GM21381 (cell line): ENCODE measurements around the gene MYO15A.

Experiments
- ATAC-seq: cut with Tn5 transposase; IDR thresholded peaks from one replicate; pipeline ENCODE4 v1.9.1; 2021; ENCODE audit warnings: mild to moderate bottlenecking, moderate library complexity; ENCODE audit not compliant: unreplicated experiment

The MYO15A gene

DNA sequence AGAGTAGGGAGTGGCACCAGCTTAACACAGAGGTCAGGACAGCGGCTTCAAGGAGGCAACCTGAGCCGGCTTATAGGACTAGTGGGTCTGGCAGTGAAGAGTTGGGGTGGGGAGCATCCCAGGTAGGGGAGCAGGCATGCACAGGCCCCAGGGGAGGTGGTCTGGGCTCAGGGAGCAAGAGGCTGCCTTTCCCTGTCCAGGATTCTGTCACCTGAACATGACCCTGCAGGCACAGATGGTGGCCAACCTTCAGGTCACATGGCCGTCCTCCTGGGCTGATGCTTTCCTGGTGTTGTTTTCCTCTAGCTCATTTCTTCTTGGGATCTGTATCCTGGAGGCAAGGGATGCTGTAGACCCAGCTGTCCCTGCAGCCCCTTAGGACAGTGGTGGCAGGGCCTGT, 3.5 kb upstream of the MYO15A start:
- no peak for ATAC-seq

DNA sequence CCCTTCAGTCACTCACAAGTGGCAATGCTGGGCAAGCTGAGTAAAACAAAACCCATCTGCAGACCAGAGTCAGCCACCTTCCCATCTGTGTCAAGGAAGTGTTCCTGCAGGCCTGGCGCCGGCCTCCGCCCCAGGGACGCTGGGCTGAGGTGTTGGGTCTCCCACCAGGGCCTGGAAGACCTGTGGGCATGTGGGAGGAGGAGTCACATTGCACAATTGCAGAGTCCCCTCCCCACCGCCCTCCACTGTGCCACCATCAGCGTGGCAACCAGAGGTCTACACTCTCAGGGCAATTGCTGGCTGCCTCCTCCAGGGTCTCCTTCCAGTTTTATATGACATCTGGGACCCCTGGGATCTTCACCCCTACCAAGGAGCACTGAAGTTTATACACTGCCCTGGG, 3.0 kb upstream of the MYO15A start:
- no peak for ATAC-seq

DNA sequence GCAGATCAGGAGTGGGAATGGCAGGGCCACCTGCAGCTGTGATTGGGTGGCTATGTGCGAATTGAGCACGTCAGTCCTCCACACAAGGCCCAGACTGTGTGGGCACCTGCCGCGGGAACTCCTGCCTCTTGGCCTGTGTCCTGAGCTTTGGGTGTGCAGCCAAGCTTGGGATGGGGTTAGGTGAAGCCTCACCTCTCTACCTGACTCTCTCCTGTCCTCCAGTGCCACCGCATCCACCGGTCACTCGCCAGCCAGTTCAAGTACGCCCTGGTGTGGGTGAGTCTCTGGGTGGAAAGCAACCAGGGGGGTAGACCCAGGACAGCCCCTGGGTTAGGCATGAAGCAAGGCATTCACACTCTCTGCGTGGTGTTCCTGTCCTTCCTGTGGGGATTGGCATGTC, 2.3 kb upstream of the MYO15A start:
- ATAC-seq = no peak

DNA sequence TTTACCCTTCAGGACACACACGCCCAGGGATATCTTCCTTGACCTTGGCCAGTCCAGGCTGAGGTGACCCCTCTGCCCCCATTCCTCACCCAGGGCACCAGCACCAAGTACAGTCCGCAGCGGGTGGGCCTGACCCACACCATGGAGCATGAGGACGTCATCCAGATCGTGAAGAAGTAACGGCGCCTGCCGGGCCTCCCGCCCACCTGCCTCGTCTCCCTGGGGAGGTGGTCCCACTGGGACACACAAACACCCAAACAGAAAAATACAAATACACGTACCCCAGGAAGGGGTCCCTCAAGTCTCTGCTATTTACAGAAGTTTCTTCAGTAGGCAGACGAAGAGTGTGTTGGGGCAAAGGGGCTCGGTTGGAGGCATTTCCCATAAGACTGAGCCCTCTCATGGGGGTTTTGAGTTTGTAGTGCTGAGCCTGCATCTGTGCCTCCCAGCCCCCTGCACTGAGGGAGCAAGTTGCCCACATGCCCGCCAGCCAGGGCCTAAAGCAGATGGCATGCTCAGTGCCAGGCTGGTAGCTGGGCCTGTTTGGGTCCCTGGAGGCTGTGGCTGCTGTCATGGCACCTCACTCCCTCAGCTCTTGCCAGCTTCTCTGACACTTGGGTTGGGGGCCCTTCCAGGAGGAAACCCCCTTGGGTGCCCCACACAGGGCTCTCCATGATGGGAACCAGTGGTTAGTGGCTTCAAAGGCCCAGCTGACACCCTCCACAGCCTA, 1.3 kb upstream of the MYO15A start:
- no peak for ATAC-seq

DNA sequence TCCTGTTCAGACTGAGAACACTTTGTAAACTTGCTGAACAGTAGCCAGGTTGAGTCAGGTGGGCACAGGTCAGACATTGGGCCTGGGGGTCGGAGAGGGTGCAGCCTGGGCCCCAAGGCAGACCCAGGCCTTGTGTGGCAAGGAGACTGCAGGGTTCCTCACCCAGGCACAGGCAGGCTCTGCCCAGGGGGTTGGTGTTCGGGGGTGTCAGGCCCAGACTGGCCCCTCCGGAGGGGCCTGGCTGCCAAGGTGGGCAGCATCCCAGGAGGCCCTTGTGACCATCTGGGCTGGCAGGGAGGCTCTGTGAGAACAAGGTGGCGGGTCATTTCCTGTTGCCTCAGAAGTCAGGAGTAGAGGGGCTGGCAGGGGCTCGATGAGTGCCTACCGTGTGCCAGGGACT, 585 bp upstream of the MYO15A start:
- no peak for ATAC-seq

DNA sequence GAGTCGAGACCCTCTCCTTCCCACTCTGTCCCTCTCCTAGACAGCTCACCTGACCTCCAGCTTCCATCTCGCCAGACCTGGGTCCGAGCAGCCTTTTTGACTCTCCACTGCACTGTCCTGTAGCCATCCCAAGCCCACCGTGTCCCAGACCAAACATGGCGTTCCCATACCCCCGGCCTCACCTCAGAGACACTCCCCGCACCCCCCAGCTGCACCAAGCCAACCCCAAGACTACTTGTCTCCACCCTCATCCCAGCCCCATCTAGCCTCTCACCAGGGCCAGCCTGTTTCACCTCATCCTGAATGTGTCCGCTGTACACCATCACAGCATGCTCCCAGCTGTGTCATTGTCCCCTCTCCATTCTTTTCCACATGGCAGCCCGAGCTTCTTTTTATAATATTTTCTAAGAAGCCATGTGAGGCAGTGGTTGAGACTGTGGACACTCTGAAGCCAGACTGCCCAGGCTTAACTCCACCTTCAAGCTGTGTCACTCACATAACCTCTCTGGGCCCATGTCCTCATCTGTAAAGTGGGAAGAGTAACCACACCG, 1.5 kb downstream of the MYO15A start:
- no peak for ATAC-seq

DNA sequence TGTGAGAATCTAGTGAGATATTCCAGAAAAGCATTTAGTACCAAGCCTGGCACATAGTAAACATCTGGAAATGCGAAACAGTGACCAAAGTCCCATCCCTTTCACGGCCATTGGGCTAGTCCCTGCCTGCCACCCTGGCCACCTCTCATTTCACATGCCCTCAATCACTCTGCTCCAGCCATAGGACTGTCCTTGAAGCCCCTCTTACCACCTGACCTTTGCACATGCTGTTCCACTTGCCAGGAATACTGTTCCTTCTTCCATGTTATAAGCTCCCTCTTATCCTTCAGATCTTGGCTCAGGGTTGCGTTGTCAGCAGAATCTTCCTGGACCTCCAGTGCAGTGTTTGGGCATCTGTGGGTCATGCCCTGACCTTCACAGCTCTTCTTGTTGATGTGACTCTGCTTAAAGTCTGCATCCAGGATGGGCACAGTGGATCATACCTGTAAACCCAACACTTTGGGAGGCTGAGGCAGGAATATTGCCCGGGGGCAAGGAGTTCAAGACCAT, 2.1 kb downstream of the MYO15A start:
- ATAC-seq = no peak

DNA sequence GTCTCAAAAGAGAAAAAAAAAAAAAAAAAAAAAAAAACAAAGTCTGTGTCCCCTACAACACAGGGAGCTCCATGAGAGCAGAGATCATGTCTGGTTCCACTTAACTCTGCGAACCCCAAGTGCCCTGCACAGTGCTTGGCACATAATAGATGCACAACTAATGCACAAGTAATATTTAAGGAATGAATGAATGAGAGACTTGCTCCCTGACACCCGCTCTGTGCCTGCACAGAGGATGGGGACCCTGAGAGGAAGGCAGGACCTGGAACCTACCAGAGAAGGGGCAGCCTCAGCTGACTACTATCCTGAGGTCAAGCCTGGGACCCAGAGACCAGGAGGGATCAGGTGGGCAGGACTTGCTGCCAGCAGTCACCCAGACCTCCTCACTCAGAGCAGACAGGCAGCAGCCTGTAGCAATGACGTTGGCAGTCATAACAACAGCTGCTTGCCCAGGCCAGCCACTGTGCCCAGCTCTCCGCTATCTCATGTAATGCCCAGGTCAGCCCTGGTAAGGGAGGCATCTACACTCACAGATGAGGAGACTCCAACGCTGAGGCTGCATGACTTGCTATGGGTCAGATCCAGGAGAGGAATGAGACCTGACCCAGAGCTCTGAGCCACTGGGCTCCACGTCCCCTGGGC, 2.9 kb downstream of the MYO15A start:
- ATAC-seq = no peak

DNA sequence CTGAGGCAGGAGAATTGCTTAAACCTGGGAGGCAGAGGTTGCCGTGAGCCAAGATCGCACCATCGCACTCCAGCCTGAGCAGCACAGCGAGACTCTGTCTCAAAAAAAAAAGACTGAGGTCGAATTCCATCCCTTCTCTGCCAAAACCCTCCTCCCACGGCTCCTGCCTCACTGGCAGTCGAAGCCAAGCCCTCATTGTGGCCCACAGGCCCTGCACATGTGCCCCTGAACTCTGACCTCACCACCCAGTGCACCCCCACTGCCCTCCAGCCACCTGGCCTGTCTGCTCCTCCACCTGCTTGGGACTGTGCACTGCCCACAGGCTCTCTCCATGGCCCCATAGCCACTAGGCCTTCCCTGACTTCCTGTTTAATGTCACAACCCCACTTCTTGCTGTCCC, 7.0 kb downstream of the MYO15A start:
- ATAC-seq = no peak

DNA sequence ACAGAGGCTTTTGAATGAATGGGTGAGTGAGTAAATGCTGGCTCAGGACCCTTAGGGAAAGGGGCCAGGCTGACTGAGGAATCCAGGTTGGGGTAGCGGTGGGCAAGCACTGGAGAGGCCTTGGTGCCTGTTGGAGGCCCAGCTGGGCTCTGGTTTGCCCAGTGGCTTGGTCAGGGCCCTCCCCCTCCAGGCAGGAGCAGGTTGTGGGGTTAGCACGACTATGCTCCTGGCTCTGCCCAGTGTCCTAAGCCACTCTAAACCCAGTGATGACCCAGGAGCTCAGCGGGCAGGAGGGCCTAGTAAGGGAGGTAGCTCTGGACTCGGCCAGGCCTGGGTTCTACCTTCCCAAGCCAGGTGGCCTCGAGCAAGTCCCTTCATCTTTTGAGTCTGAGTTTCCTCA, 7.5 kb downstream of the MYO15A start:
- no peak for ATAC-seq

DNA sequence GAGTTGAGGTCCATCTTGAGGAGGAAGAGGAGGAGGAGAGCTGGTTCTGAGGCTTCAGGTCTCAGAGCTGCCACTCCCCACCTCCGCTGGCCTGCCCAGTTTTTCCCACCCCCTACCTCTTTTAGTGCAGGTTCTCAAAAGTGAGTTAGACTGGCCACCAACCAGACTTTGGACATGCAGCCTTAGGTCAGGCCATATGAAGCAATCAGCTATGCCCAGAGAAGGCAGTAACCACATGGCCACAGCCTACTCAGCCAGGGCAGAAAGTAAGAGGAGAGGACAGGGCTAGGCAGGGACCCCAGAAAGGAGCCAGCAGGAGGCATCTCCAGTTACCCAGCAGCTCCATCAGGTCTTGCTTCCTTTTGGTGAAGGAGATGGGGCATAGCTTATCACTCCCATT, 9.0 kb downstream of the MYO15A start:
- ATAC-seq = no peak

DNA sequence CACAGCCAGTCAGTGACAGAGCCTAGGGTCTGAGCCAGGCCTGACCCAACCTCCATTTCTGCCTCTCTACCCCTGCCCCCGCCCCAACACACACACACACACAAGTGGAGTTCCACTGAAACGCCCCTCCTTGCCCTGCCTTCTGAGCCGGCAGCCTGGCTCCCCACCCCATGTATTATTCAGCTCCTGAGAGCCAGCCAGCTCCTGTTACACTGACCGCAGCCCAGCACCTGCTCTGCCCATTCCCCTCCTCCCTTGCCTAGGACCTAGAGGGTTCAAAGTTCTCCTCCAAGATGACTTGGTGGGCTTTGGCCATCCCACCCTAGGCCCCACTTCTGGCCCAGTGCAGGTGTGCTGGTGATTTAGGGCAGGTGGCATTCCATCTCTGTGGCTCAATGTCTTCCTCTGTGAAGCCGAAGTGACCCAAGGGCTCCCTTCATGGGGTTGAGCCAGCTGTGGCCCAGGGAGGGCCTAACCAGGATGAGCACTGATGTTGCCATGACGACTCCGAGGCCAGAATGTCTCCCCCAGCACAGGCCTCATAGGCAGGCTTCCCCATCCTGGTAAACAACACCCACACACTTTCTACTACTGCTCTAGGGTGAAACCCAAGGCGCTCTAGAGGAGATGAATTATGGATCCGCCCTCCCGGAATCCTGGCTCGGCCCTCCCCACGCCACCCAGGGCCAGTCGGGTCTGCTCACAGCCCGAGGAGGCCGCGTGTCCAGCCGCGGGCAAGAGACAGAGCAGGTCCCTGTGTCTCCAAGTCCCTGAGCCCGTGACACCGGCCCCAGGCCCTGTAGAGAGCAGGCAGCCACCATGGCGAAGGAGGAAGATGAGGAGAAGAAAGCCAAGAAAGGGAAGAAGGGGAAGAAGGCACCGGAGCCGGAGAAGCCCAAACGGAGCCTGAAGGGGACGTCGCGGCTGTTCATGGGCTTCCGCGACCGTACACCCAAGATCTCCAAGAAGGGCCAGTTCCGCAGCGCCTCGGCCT, 9.7 kb downstream of the MYO15A start:
- no peak for ATAC-seq

DNA sequence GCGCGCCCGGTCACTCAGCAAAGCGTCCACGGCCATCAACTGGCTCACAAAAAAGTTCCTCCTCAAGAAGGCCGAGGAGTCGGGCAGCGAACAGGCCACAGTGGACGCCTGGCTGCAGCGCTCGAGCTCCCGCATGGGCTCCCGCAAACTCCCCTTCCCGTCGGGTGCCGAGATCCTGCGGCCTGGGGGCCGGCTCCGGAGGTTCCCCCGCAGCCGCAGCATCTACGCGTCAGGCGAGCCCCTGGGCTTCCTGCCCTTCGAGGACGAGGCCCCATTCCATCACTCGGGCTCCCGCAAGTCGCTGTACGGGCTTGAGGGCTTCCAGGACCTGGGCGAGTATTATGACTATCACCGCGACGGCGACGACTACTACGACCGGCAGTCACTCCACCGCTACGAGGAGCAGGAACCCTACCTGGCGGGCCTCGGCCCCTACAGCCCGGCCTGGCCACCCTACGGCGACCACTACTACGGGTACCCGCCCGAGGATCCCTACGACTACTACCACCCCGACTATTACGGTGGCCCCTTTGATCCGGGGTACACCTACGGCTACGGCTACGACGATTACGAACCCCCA, 10.7 kb downstream of the MYO15A start:
- ATAC-seq = no peak

DNA sequence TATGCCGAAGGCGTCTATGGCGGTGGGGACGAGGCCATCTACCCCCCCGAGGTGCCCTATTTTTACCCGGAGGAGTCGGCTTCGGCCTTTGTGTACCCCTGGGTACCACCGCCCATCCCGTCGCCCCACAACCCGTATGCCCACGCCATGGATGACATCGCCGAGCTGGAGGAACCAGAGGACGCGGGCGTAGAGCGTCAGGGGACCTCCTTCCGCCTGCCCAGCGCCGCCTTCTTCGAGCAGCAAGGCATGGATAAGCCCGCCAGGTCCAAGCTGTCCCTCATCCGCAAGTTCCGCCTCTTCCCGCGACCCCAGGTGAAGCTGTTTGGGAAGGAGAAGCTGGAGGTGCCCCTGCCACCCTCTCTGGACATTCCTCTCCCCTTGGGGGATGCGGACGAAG, 11.4 kb downstream of the MYO15A start:
- ATAC-seq = no peak

DNA sequence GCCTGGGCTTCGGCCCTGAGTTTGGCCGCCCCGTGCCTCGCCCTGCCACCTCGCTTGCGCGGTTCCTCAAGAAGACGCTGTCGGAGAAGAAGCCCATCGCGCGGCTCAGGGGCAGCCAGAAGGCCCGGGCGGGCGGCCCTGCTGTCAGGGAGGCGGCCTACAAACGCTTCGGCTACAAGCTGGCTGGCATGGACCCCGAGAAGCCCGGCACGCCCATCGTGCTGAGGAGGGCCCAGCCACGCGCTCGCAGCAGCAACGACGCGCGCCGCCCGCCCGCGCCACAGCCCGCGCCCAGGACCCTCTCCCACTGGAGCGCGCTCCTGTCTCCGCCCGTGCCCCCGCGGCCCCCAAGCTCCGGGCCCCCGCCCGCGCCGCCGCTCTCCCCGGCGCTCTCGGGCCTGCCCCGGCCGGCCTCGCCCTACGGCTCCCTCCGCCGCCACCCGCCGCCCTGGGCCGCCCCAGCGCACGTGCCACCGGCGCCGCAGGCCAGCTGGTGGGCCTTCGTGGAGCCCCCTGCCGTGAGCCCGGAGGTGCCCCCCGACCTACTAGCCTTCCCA, 12.0 kb downstream of the MYO15A start:
- ATAC-seq = no peak

DNA sequence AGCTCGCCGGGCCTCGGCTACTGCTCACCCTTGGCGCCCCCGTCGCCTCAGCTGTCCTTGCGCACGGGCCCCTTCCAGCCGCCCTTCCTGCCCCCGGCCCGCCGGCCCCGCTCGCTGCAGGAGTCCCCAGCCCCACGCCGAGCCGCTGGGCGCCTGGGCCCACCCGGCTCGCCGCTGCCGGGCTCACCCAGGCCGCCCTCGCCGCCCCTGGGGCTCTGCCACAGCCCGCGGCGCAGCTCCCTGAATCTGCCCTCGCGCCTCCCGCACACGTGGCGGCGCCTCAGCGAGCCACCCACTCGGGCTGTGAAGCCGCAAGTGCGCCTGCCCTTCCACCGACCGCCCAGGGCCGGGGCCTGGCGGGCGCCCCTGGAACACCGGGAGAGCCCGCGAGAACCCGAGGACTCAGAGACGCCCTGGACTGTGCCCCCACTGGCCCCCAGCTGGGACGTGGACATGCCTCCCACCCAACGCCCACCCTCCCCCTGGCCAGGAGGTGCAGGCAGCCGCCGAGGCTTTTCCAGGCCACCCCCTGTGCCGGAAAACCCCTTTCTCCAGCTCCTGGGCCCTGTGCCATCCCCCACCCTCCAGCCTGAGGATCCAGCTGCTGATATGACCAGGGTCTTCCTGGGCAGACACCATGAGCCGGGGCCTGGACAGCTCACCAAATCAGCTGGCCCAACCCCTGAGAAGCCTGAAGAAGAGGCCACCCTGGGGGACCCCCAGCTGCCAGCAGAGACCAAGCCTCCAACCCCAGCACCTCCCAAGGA, 12.8 kb downstream of the MYO15A start:
- no peak for ATAC-seq

DNA sequence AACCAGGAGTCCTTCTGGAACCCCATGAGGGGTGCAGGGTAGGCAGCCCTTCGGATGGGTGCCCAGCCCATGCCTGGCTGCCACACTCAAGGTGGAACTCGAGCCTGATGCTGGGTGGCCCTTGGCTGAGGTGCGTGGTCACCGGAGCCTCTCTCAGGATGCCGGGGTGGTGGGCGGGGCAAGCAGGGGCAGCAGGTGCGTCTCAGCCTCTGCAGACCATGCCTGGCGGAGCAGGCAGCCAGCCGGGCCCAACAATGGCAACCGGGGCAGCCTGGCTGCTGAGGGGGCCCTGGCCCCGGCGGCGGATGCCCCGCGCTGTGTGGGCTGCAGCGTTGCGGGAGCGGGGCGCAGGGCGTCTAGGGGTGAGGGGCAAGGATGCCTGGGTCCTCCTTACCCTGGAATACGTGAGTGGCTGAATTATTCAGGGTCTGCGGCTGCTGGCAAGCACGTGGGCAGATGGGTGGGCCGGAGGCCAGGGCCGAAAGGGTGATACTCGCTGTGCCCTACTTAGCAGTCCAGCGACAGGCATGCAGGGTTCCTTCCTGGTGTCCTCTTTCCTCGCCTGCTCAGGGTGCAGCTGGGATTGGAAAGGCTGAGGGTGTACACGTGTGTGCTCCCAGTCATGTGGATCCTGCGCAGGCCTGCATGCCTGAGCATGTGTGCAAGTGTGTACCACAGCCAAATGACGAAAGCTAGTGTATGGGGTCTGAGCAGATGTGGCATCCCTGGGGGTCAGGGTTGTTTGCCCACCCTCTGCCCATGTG, 14.6 kb downstream of the MYO15A start:
- ATAC-seq = no peak

DNA sequence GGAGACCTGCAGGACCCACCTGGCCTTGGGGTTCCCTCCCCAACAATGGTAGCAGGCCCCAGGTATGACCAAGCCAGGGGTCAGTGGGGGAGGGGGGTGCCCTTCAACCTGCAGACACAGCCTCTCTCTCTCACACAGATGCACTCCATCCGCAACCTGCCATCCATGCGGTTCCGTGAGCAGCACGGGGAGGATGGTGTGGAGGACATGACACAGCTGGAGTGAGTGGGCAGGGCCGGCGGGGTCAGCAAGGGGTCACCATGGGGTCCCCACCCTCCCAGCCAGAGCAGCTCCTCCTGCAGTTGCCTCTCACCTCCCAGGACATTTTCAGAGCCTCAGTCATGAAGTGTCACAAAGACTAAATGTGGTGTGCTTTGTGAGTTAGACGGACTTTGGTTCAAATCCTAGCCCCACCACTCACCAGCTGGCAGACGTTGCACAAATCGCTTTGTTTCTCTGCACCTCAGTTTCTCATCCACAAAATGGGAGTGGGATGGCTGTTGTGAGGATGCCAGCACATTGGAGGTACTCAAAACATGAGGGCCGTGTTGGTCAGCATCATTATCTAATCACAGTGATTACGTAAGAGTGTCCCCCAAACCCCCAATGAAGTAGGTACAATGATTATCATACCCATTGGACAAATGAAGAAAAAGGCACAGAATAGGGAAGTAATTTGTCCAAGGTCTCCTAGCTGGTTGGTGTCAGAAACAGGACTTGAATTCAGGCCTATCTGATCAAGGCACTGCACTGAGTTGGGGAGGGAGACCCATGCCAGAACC, 16.0 kb downstream of the MYO15A start:
- no peak for ATAC-seq
